NCI-H524 treated with DMSO at 0.1 percent for 48 hours (cell line): ENCODE results near the gene STK17A.
"Not testable (repeated sequence)": the region's sequence is repeated elsewhere in the genome, so short reads cannot be mapped to it uniquely, and the experiment has no call there.

Experiments used
- DNase-seq: peaks from one replicate; lab custom pipeline; 2025; lab: John Stamatoyannopoulos, UW

Gene STK17A

DNA sequence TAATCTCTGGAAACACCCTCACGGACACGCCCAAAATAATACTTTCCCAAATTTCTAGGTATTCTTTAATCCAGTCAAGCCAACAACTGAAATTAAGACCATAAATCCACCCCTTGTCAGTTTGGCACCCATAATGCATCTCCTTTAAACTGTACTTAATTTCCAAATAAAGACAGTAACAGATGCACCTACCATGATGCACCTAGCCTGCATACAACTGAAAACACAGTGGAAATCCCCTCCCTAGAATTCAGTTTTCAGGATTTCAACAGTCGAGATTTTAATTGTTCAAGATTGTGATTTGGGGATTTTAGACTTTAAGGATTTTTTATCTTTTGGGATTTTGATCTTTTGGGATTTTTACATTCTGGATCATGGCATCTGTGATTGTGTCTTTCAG lies 17.1 kb downstream of the STK17A start:
- DNase-seq = no peak

DNA sequence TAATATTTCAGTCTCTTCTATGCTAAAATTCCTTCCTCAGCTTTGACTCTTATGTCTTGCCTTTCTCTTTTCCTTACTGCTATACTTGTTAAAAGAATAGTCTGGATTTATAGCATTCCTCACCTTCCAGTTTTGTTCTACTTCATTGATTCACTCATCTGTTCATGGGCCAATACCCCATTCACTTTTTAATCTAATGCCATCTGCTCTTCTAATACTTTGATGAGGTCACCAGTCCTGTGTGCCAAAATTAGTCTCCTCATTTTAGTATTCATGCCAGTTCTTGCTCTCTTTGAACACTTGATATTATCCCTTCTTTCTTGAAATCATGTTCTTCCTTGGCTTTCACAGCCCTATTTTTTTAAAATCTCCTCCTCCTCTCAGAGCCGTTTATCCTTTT lies 19.3 kb downstream of the STK17A start:
- no peak for DNase-seq

DNA sequence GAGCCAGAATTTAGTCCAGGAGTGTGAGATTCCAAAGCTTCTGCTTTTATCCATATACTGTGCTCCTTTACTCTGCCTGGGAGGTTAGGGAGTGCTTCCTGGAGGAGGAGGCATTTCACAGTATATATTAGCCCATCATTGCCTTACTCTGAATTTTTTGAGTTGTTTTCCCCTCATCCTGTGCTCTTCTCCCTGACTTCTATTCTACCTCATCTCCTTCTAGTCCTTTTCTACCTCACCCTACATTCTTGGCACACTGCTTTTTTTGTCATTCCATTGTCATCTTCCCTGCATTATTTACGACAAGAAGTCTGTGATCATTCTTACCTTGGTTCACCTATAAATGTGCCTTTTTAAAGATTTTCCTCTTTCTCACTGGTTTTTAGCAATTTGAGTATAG lies 21.3 kb downstream of the STK17A start:
- no peak for DNase-seq

- no peak for DNase-seq
These were observed 26.2 kb downstream of the STK17A start for GRCh38 chr7:43609097-43609496.

DNA sequence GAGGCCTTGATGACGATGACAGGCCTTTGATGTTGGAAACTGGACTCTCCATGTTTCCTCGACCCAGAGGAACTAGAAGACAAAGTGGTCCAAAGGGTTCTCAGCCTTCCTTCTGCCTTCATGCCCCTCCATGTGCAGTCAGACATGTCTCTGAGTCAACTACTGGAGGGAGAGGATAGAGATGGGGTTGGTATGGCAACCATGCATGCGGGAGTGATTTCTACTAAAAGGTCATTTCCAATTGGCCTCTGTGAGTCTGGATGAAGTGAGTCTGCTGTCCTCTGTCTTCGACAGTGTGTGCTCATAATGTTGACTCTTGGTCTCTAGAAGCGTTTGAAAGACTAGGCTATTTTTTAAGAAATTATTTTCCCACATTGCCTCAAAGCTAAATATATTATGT lies 29.2 kb downstream of the STK17A start:
- DNase-seq = no peak

DNA sequence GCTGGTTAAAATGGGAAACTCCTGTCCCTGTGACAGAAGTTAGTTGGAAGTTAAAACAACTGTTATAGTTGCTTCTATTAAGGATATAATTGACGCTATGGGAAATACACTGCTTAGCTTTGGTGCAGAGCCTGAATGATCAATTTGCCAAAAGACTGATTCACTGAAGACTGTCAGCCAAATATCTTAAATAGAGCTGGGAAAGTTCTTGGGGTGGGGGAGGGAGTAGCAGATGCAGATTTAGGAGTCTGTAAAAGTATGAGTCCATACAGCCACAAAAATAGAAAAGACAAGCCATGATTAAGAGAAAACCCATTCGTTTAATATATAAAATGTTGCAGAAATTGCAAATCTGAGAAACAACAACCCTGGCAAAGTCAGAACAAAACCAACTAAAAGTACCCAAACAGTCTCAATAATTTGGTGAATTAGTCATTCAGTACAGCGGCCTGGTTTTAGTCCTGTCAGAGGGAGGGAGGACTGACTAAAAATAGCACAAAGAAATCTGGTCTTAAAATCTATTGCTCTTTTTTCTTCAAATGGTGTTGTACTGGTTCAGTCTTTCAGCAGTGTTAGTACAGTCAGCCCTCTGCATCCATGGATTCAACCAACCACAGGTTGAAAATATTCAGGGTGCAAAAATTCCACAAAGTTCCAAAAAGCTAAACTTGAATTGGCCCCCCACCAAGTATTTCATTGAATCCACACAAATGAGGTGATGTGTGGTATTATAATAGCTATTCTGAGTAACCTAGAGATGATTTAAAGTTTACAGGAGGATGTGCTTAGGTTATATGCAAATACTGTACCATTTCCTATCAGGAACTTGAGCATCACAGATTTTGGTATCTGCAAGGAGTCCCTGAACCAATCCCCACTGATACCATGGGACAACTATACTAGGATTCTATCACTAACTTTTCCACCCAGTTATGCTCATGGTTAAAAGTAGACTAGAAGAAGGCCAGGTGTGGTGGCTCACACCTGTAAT lies 30.0 kb downstream of the STK17A start:
- DNase-seq = no peak

GRCh38 chr7:43615558-43616145 lies 32.7 kb downstream of the STK17A start:
- DNase-seq = no peak

- no peak for DNase-seq
These were observed 34.1 kb downstream of the STK17A start for GRCh38 chr7:43616977-43617376.

DNA sequence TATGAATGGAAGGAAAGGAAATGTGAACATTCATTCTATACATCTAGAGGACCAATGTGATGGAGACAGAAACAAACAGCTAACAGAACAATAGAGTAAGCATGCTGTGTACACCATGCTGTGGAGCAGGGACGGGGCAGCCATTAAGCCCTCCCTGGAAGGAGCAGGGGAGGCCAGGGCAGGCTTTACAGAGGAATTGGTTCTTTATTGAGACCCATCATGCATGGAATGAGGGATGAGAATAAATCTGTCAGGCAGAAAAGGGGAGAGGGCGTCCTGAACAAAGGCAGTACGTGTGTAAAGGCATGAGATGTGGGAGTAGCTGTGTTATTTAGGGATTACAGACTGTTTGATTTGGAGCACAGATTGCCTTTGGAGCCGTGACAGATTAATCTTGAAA lies 35.2 kb downstream of the STK17A start:
- DNase-seq = no peak

- DNase-seq = no peak
These were observed 36.5 kb downstream of the STK17A start for GRCh38 chr7:43619213-43620012.

DNA sequence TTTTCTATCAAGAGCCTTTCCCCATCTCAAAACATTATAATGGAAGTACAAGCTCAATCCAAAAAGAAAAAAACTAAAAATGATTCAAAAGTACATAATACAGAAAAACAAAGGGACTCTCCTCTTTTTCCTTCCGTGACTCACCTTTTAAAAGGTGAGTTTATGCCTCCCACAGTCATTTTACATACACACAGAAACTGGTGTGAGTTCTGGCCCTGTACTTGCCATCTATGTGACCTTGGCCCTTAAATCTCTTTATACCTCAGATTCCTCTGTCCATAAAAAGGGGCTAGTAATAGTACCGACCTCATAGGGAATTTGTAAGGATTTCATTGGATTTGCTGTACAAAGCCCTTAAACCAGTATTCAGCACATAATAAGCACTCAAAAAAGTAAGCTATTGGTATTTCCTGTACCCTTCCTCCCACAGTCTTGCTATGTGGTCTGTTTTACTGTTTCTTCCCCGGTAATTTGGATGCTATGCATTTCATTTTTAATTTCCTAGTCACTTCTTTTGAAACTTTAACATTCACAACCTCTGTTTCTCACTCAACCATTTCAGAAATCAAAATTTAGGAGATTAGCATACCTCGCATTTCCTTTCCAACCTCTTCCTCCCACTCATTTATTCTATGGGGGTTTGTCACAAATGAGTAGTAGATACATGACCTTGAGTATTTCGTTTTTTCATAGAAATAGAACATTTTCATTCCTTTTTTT lies 39.0 kb downstream of the STK17A start:
- no peak for DNase-seq

GRCh38 chr7:43624156-43624555 lies 41.2 kb downstream of the STK17A start:
- no peak for DNase-seq

DNA sequence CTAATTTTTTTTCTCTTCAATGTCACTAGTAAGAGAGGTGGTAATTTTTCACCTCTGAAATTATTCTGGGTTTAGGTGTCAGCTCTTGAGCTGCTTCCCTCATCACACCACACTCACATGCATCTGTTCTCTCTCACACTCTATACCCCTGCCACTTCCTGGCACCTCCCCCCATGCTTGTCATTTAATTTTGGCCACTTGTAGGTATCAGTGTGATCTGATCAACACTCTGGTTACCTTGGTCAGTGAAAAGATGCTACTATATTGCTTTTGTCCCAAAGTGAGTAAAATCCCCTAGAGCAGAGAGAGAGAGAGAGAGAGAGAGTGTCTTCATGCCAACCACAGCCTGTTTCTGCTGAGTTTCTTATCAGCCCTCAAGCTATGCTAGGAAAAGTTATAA lies 42.5 kb downstream of the STK17A start:
- peak; percentile 6 for DNase-seq

- no peak for DNase-seq
These were observed 43.1 kb downstream of the STK17A start for GRCh38 chr7:43625980-43626379.

DNA sequence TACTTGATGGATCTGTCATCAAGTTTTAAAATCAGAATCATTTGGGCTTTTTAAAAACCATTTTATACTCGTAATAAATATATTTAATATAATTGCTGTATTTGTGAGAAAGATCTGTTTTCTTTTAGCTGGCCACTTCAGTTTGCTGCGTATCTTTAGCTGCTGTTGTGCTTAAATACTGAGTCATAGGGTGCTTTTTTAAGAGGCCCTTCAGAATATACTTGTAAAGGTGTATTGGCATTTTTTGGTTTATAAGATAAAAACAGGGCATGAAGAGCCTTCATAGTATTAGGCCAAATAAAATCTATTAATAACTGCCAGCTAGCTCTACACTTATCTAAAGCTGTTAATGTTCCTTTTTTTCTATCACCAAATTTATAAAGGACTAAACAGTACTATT lies 43.8 kb downstream of the STK17A start:
- no peak for DNase-seq

GRCh38 chr7:43627798-43628197 lies 44.9 kb downstream of the STK17A start:
- DNase-seq = not testable (repeated sequence)

DNA sequence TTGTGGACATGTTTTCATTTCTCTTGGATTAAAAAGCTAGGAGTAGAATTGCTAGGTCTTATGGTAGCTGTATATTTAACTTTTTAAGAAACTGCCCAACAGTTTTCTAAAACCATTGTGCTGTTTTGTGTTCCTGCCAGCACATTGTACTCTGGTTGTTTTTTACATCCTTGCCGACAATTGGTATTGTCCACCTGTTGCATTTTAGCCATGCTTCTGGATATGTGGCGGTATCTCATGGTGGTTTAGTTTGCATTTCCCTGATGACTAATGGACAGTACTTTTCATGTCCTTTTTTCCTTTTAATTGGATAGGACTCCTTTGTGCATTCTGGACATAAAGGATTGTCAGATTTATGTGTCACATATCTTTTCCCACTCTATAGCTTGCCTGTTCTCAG lies 45.5 kb downstream of the STK17A start:
- no peak for DNase-seq

DNA sequence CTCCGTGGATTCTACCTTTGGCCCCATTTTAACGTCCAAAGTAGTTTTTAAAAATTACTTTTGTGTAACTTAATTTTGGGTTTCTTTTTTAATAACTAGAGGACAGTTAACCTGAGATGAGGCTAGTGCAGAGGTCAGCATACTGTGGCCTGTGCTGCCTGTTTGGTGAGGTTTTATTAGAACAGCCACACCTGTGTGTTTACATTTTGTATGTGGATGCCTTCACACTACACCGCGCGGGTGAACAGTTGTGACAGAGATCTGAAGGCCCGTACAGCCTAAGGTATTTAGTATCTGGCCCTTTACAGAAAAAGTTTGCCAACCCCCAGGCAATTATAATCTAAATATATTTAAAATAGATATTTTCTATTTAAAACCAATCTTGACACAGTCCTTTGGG lies 46.9 kb downstream of the STK17A start:
- DNase-seq = no peak

DNA sequence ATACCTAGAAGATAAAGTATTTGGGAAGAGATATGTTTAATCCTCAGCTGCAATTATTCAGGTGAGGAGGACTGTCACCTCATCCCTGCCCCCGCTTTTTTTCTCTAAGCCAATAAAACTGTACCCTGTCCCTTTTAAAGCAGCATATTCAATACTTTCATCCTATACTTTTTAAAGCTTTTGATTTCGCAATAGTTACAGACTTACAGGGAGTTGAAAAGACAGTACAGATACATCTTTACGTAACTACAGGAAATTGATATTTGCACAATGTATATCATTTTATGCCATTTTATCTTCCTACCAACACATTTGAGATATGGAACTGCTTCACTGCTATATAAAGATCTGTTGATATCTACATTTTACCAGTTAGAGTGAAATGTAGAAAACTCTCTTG lies 47.6 kb downstream of the STK17A start:
- no peak for DNase-seq

- no peak for DNase-seq
These were observed 48.7 kb downstream of the STK17A start for GRCh38 chr7:43631559-43631958.

DNA sequence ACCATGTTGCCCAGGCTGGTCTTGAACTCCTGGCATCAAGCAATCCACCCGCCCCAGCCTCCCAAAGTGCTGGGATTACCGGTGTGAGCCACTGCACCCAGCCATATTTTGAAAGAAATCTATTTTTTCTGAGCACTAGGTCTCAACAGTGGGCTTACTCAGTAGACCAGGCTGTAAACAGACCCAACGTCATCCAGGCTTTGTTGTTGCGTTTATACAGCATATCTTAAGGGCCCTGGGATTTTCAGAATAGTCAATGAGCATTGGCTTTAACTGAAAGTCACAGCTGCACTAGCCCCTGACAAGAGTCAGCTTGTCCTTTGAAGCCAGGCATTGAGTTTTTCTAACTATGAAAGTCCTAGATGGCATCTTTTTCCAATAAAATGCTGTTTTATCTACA lies 49.8 kb downstream of the STK17A start:
- no peak for DNase-seq

GRCh38 chr7:43634384-43634783 lies 51.5 kb downstream of the STK17A start:
- DNase-seq = no peak
